Lower leg skin (tissue), 3 donors: Measurements from ENCODE around the gene RGS4.

Source experiments
- POLR2A ChIP-seq, 2 donors: fragments of 450-650 bp; IDR thresholded peaks; one replicate each; pipeline ENCODE4 v1.6.1; 2016 to 2017; ENCODE audit warnings: antibody characterized with exemption in 2 of 2, mild to moderate bottlenecking in 1 of 2, moderate library complexity in 1 of 2
- TF ChIP-seq, protein P1 (sequence below), 3 donors: fragments of 450-650 bp; IDR thresholded peaks; one replicate each; pipeline ENCODE4 v1.5.1; 2016; ENCODE audit warnings: antibody characterized with exemption in 3 of 3, mild to moderate bottlenecking in 3 of 3, moderate library complexity in 2 of 3

GRCh38 chr1:163102590-163102989 is 33.4 kb downstream of the RGS4 start:
- TF ChIP-seq, protein P1, sequence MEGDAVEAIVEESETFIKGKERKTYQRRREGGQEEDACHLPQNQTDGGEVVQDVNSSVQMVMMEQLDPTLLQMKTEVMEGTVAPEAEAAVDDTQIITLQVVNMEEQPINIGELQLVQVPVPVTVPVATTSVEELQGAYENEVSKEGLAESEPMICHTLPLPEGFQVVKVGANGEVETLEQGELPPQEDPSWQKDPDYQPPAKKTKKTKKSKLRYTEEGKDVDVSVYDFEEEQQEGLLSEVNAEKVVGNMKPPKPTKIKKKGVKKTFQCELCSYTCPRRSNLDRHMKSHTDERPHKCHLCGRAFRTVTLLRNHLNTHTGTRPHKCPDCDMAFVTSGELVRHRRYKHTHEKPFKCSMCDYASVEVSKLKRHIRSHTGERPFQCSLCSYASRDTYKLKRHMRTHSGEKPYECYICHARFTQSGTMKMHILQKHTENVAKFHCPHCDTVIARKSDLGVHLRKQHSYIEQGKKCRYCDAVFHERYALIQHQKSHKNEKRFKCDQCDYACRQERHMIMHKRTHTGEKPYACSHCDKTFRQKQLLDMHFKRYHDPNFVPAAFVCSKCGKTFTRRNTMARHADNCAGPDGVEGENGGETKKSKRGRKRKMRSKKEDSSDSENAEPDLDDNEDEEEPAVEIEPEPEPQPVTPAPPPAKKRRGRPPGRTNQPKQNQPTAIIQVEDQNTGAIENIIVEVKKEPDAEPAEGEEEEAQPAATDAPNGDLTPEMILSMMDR (IDR thresholded peaks at IDR 0.05) = no peak
- TF ChIP-seq POLR2A (IDR thresholded peaks at IDR 0.05) = no peak
